Activated T-helper 1 cell treated with anti-CD3 and anti-CD28 coated beads, Interleukin-12 subunit alpha, Interleukin-12 subunit beta, Interleukin-2, Interleukin-4 antibody, amounts not matched to agents 30 ng/mL and 10 ng/mL and 1 ng/mL, durations not matched to agents 14 hours and 24 hours and 36 hours (primary cell): ENCODE data around the gene MRPS7. TPM values are rescaled to one million over a fixed set of nuclear protein-coding genes. Genes with fewer than 3 reads are reported as not detected.
A peak's percentile ranks its signal among the peaks of the same experiment; 100 is the strongest.

Source experiments
- DNase-seq: peaks from one replicate; pipeline ENCODE4 v3.0.0; 2021; ENCODE audit warnings: low spot score
- H3K27ac Mint-ChIP-seq: one replicate; pipeline ENCODE4 v1.8.0; 2021; ENCODE audit warnings: mild to moderate bottlenecking, mixed read lengths
- H3K27me3 Mint-ChIP-seq: one replicate; pipeline ENCODE4 v1.8.0; 2022; ENCODE audit warnings: mild to moderate bottlenecking, moderate library complexity, mixed read lengths; ENCODE audit not compliant: insufficient read depth
- H3K36me3 Mint-ChIP-seq: one replicate; pipeline ENCODE4 v1.8.0; 2021; ENCODE audit warnings: low read depth, mixed read lengths
- H3K4me1 Mint-ChIP-seq: one replicate; pipeline ENCODE4 v1.8.0; 2021; ENCODE audit warnings: low read depth, mixed read lengths
- H3K4me3 Mint-ChIP-seq: one replicate; pipeline ENCODE4 v1.8.0; 2021; ENCODE audit warnings: mild to moderate bottlenecking, moderate library complexity, mixed read lengths
- H3K9me3 Mint-ChIP-seq: one replicate; pipeline ENCODE4 v1.8.0; 2021; ENCODE audit warnings: mixed read lengths
- intact Hi-C: fragments of 100-400 bp; cut with micrococcal nuclease; formaldehyde crosslinking; loops from one replicate; pipeline ENCODE4 v1.15.1; 2024
- total RNA-seq: library from RNA; stranded (reverse); gene quantifications from 2 replicates; pipeline ENCODE4 v1.2.3, GENCODE V29; 2022

Gene MRPS7
- total RNA-seq: 126 and 130 TPM in 2 replicates

GRCh38 chr17:75261336-75262111 is at the start of gene MRPS7, which contains the start of gene GGA3:
Gene MRPS7, plus strand, starts transcription at chr17:75261879. Its CDS starts 22 bp downstream, at chr17:75261901.
Gene GGA3, minus strand, starts transcription at chr17:75261606. Its CDS starts 19 bp downstream, at chr17:75261587.
- no peaks in the 10 kb centered on the region for H3K27me3 Mint-ChIP-seq
- peak; percentile 94 for DNase-seq
- H3K4me1 Mint-ChIP-seq: peaks cover 49% of the 10 kb centered on the region
- intact Hi-C loops: loop anchor here (1.0 to 10.0 kb wide), 15 partner anchors 9 to 413 kb away; partner anchors contain the start of genes ATP5PD, FDXR, GRB2 and JPT1
- no peaks in the 10 kb centered on the region for H3K9me3 Mint-ChIP-seq
- H3K27ac Mint-ChIP-seq: peak within 1 kb of the TSS; percentile 97
- H3K36me3 Mint-ChIP-seq: peaks cover 28% of the 10 kb centered on the region
- H3K4me3 Mint-ChIP-seq: peak within 1 kb of the TSS; percentile 96

- H3K27me3 Mint-ChIP-seq: no peaks in the 10 kb centered on the region
- no peak overlapping the region for H3K4me3 Mint-ChIP-seq
- no peak overlapping the region for H3K27ac Mint-ChIP-seq
- peaks cover 42% of the 10 kb centered on the region for H3K36me3 Mint-ChIP-seq
- H3K4me1 Mint-ChIP-seq: peaks cover 5% of the 10 kb centered on the region
- no peak for DNase-seq
- intact Hi-C loops: no loop called here
- no peaks in the 10 kb centered on the region for H3K9me3 Mint-ChIP-seq
Measured at GRCh38 chr17:75218131-75218530, 43.5 kb upstream of the MRPS7 start.

- peak overlapping the region; percentile 46 for H3K27ac Mint-ChIP-seq
- intact Hi-C loops: no loop called here
- H3K36me3 Mint-ChIP-seq: peaks cover 39% of the 10 kb centered on the region
- no peaks in the 10 kb centered on the region for H3K27me3 Mint-ChIP-seq
- no peaks in the 10 kb centered on the region for H3K9me3 Mint-ChIP-seq
- H3K4me1 Mint-ChIP-seq: peaks cover 5% of the 10 kb centered on the region
- no peak for DNase-seq
- no peak overlapping the region for H3K4me3 Mint-ChIP-seq
Measured at GRCh38 chr17:75219815-75220214, 41.9 kb upstream of the MRPS7 start.

GRCh38 chr17:75225016-75225415 is 36.7 kb upstream of the MRPS7 start:
- Mint-ChIP-seq H3K27me3 (no peaks in the 10 kb centered on the region), H3K36me3 (peaks cover 25% of the 10 kb centered on the region), H3K27ac (no peak overlapping the region), H3K4me3 (no peak overlapping the region), H3K4me1 (no peaks in the 10 kb centered on the region), H3K9me3 (no peaks in the 10 kb centered on the region)
- intact Hi-C loops: no loop called here
- no peak for DNase-seq

GRCh38 chr17:75227729-75228128 is 34.0 kb upstream of the MRPS7 start:
- Mint-ChIP-seq H3K27ac (no peak overlapping the region), H3K4me1 (no peaks in the 10 kb centered on the region)

GRCh38 chr17:75228305-75228704 is 33.4 kb upstream of the MRPS7 start:
- H3K9me3 Mint-ChIP-seq: no peaks in the 10 kb centered on the region
- intact Hi-C loops: no loop called here
- H3K27ac Mint-ChIP-seq: no peak overlapping the region
- no peak overlapping the region for H3K4me3 Mint-ChIP-seq
- no peaks in the 10 kb centered on the region for H3K27me3 Mint-ChIP-seq
- H3K4me1 Mint-ChIP-seq: no peaks in the 10 kb centered on the region
- peaks cover 39% of the 10 kb centered on the region for H3K36me3 Mint-ChIP-seq
- DNase-seq: no peak

More at GRCh38 chr17:75227729-75228128, 34.0 kb upstream of the MRPS7 start:
- intact Hi-C loops: no loop called here
- Mint-ChIP-seq H3K27me3 (no peaks in the 10 kb centered on the region), H3K36me3 (peaks cover 37% of the 10 kb centered on the region), H3K9me3 (no peaks in the 10 kb centered on the region), H3K4me3 (no peak overlapping the region)
- no peak for DNase-seq

GRCh38 chr17:75228847-75229246 is 32.8 kb upstream of the MRPS7 start:
- Mint-ChIP-seq H3K27ac (no peak overlapping the region), H3K27me3 (no peaks in the 10 kb centered on the region), H3K4me1 (no peaks in the 10 kb centered on the region), H3K9me3 (no peaks in the 10 kb centered on the region), H3K36me3 (peaks cover 38% of the 10 kb centered on the region), H3K4me3 (no peak overlapping the region)
- intact Hi-C loops: no loop called here
- no peak for DNase-seq

- H3K4me1 Mint-ChIP-seq: no peaks in the 10 kb centered on the region
- H3K9me3 Mint-ChIP-seq: no peaks in the 10 kb centered on the region
- no peak for DNase-seq
- no peak overlapping the region for H3K4me3 Mint-ChIP-seq
- no peak overlapping the region for H3K27ac Mint-ChIP-seq
- H3K27me3 Mint-ChIP-seq: no peaks in the 10 kb centered on the region
- peaks cover 44% of the 10 kb centered on the region for H3K36me3 Mint-ChIP-seq
- intact Hi-C loops: no loop called here
Measured at GRCh38 chr17:75231071-75231470, 30.6 kb upstream of the MRPS7 start.

- intact Hi-C loops: no loop called here
- Mint-ChIP-seq H3K4me3 (no peak overlapping the region), H3K9me3 (no peaks in the 10 kb centered on the region), H3K27ac (no peak overlapping the region), H3K4me1 (no peaks in the 10 kb centered on the region), H3K36me3 (peaks cover 52% of the 10 kb centered on the region), H3K27me3 (no peaks in the 10 kb centered on the region)
- no peak for DNase-seq
Measured at GRCh38 chr17:75231741-75232464, 29.8 kb upstream of the MRPS7 start.

GRCh38 chr17:75232786-75233185 is 28.9 kb upstream of the MRPS7 start:
- Mint-ChIP-seq H3K9me3 (no peaks in the 10 kb centered on the region), H3K4me3 (no peak overlapping the region), H3K27me3 (no peaks in the 10 kb centered on the region), H3K4me1 (no peaks in the 10 kb centered on the region), H3K36me3 (peaks cover 59% of the 10 kb centered on the region), H3K27ac (no peak overlapping the region)
- DNase-seq: no peak
- intact Hi-C loops: no loop called here

- Mint-ChIP-seq H3K4me1 (peaks cover 21% of the 10 kb centered on the region), H3K27me3 (no peaks in the 10 kb centered on the region), H3K27ac (peak overlapping the region; percentile 75), H3K9me3 (no peaks in the 10 kb centered on the region), H3K4me3 (no peak overlapping the region), H3K36me3 (peaks cover 60% of the 10 kb centered on the region)
- intact Hi-C loops: loop anchor here (1.0 kb wide), 3 partner anchors 24 to 123 kb away; partner anchors contain the start of genes GGA3, MRPS7 and NUP85
- DNase-seq: no peak
Measured at GRCh38 chr17:75237100-75238014, 24.3 kb upstream of the MRPS7 start.

GRCh38 chr17:75238020-75238580 is 23.6 kb upstream of the MRPS7 start:
- intact Hi-C loops: loop anchor here (1.0 kb wide), 3 partner anchors 23 to 124 kb away; partner anchors contain the start of genes GGA3, MRPS7 and NUP85
- Mint-ChIP-seq H3K9me3 (no peaks in the 10 kb centered on the region), H3K27me3 (no peaks in the 10 kb centered on the region), H3K4me1 (peaks cover 28% of the 10 kb centered on the region), H3K36me3 (peaks cover 58% of the 10 kb centered on the region), H3K27ac (no peak overlapping the region), H3K4me3 (no peak overlapping the region)
- DNase-seq: no peak
